RWPE2 (cell line): ENCODE data around the gene WDR77.

ENCODE experiments used
- ATAC-seq: fragments of 200-7000 bp; cut with Tn5 transposase; 3 replicates; pipeline ENCODE4 v1.9.1; 2021; ENCODE audit warnings: low read depth
- DNase-seq: peaks from one replicate; pipeline ENCODE4 v3.0.0-alpha.2; 2020; ENCODE audit warnings: low spot score
- H3K27ac ChIP-seq: fragments of 450-650 bp; 2 replicates; pipeline ENCODE4 v1.5.1; 2017; ENCODE audit warnings: mild to moderate bottlenecking; ENCODE audit not compliant: poor library complexity, severe bottlenecking
- H3K27me3 ChIP-seq: fragments of 250-450 bp; sonication (Bioruptor Pico); 2 replicates; pipeline ENCODE4 v1.5.1; 2021; ENCODE audit warnings: mild to moderate bottlenecking, moderate library complexity; ENCODE audit not compliant: insufficient read depth, poor library complexity, severe bottlenecking
- H3K36me3 ChIP-seq: fragments of 250-450 bp; sonication (Bioruptor Pico); 2 replicates; pipeline ENCODE4 v1.5.1; 2020; ENCODE audit warnings: low read depth, mild to moderate bottlenecking, moderate library complexity
- H3K4me1 ChIP-seq: fragments of 250-450 bp; sonication (Bioruptor Pico); 2 replicates; pipeline ENCODE4 v1.5.1; 2021; ENCODE audit warnings: mild to moderate bottlenecking, moderate library complexity; ENCODE audit not compliant: insufficient read depth, poor library complexity, severe bottlenecking
- H3K4me3 ChIP-seq: fragments of 250-450 bp; sonication (Bioruptor Pico); 2 replicates; pipeline ENCODE4 v1.5.1; 2021; ENCODE audit warnings: mild to moderate bottlenecking, moderate library complexity; ENCODE audit not compliant: severe bottlenecking
- H3K9me3 ChIP-seq: fragments of 250-450 bp; sonication (Bioruptor Pico); 2 replicates; pipeline ENCODE4 v1.5.1; 2021; ENCODE audit warnings: mild to moderate bottlenecking, moderate library complexity; ENCODE audit not compliant: severe bottlenecking
- CTCF ChIP-seq: fragments of 450-650 bp; IDR thresholded peaks from one replicate; pipeline ENCODE4 v1.5.1; 2017; ENCODE audit warnings: mild to moderate bottlenecking, moderate library complexity; ENCODE audit not compliant: poor library complexity, severe bottlenecking

The WDR77 gene

GRCh38 chr1:111448918-111449702 lies at the start of gene WDR77, which contains the start of gene ATP5PB:
Gene WDR77 (minus strand): TSS chr1:111449256. CDS start chr1:111449169, 87 bp downstream.
Gene ATP5PB (plus strand): TSS chr1:111449464. CDS start chr1:111449542, 78 bp downstream.
- ATAC-seq: peak; percentile 89
- Histone ChIP-seq H3K4me1 (peaks cover 18% of the 10 kb centered on the region), H3K4me3 (peak within 1 kb of the TSS; percentile 80), H3K27me3 (no peaks in the 10 kb centered on the region), H3K36me3 (peaks cover 66% of the 10 kb centered on the region), H3K9me3 (no peaks in the 10 kb centered on the region), H3K27ac (peak within 1 kb of the TSS; percentile 49)
- peak; percentile 93 for DNase-seq
- no peak for TF ChIP-seq CTCF

- H3K27me3 ChIP-seq: peaks cover 7% of the 10 kb centered on the region
- H3K4me3 ChIP-seq: no peak overlapping the region
- H3K27ac ChIP-seq: no peak overlapping the region
- no peak for TF ChIP-seq CTCF
- ATAC-seq: no peak
- no peaks in the 10 kb centered on the region for H3K4me1 ChIP-seq
- H3K36me3 ChIP-seq: no peaks in the 10 kb centered on the region
- no peak for DNase-seq
- H3K9me3 ChIP-seq: no peaks in the 10 kb centered on the region
These were observed 48.5 kb upstream of the WDR77 start for GRCh38 chr1:111497592-111497991.

- Histone ChIP-seq H3K27ac (no peak overlapping the region), H3K36me3 (no peaks in the 10 kb centered on the region), H3K9me3 (no peaks in the 10 kb centered on the region), H3K4me3 (no peak overlapping the region), H3K27me3 (peaks cover 7% of the 10 kb centered on the region), H3K4me1 (no peaks in the 10 kb centered on the region)
- TF ChIP-seq CTCF: no peak
- DNase-seq (no peak), ATAC-seq (no peak)
These were observed 47.3 kb upstream of the WDR77 start for GRCh38 chr1:111496398-111496797.

- ATAC-seq (no peak), DNase-seq (no peak)
- H3K4me3 ChIP-seq: no peak overlapping the region
- peaks cover 7% of the 10 kb centered on the region for H3K27me3 ChIP-seq
- no peak for TF ChIP-seq CTCF
- no peaks in the 10 kb centered on the region for H3K36me3 ChIP-seq
- no peaks in the 10 kb centered on the region for H3K4me1 ChIP-seq
- H3K9me3 ChIP-seq: no peaks in the 10 kb centered on the region
- no peak overlapping the region for H3K27ac ChIP-seq
These were observed 42.0 kb upstream of the WDR77 start for GRCh38 chr1:111491070-111491469.

GRCh38 chr1:111490220-111490619 lies 41.2 kb upstream of the WDR77 start:
- Histone ChIP-seq H3K27me3 (peaks cover 7% of the 10 kb centered on the region), H3K4me3 (no peak overlapping the region), H3K27ac (no peak overlapping the region), H3K4me1 (no peaks in the 10 kb centered on the region), H3K9me3 (no peaks in the 10 kb centered on the region), H3K36me3 (no peaks in the 10 kb centered on the region)
- no peak for ATAC-seq
- no peak for TF ChIP-seq CTCF
- no peak for DNase-seq
